Osteoblast (primary cell): ENCODE data around the gene SULT2B1. TPM values are rescaled to one million over a fixed set of nuclear protein-coding genes. Genes with fewer than 3 reads are reported as not detected.
A peak's percentile ranks its signal among the peaks of the same experiment; 100 is the strongest.

Experiments
- DNase-seq: peaks from one replicate; pipeline ENCODE4 v3.0.0; 2011; ENCODE audit warnings: low spot score, mixed read lengths; ENCODE audit not compliant: insufficient read length; ENCODE audit errors: missing footprints
- H2AFZ ChIP-seq: 2 replicates; pipeline ENCODE4 v1.6.0; 2011; ENCODE audit warnings: mild to moderate bottlenecking, low read length
- H3K27ac ChIP-seq: 2 replicates; pipeline ENCODE4 v1.5.1; 2011; ENCODE audit warnings: mild to moderate bottlenecking, low read depth, low read length, moderate library complexity
- H3K27me3 ChIP-seq: 2 replicates; pipeline ENCODE4 v1.6.0; 2012; ENCODE audit warnings: mild to moderate bottlenecking, control low read depth, inconsistent platforms, low read length, moderate library complexity; ENCODE audit not compliant: insufficient read depth
- H3K36me3 ChIP-seq: 2 replicates; pipeline ENCODE4 v1.5.1; 2011; ENCODE audit warnings: mild to moderate bottlenecking, low read length, control low read depth, moderate library complexity; ENCODE audit not compliant: insufficient read depth
- H3K4me1 ChIP-seq: 2 replicates; pipeline ENCODE4 v1.5.1; 2011; ENCODE audit warnings: mild to moderate bottlenecking, low read length, control low read depth, moderate library complexity; ENCODE audit not compliant: insufficient read depth
- H3K4me2 ChIP-seq: 2 replicates; pipeline ENCODE4 v1.6.0; 2011; ENCODE audit warnings: mild to moderate bottlenecking, low read length; ENCODE audit not compliant: insufficient read depth
- H3K4me3 ChIP-seq: fragments of 200-600 bp; sonication (generic); 3 replicates; pipeline ENCODE4 v1.5.1; 2012; ENCODE audit warnings: mild to moderate bottlenecking, low read length, inconsistent platforms; ENCODE audit not compliant: insufficient read depth
- H3K79me2 ChIP-seq: 2 replicates; pipeline ENCODE4 v1.6.0; 2012; ENCODE audit warnings: mild to moderate bottlenecking, low read length, control low read depth, inconsistent platforms; ENCODE audit not compliant: insufficient read depth
- H3K9me3 ChIP-seq: 2 replicates; pipeline ENCODE4 v1.5.1; 2011; ENCODE audit warnings: low read depth, low read length, control low read depth
- H4K20me1 ChIP-seq: 2 replicates; pipeline ENCODE4 v1.6.0; 2012; ENCODE audit warnings: mild to moderate bottlenecking, low read length, control low read depth; ENCODE audit not compliant: insufficient read depth
- total RNA-seq: library from RNA; depleted of rRNA; stranded (reverse); fragments of >200 nt; gene quantifications from 2 replicates; pipeline ENCODE4 v1.2.3, GENCODE V29; 2012
- TF ChIP-seq, protein P1 (sequence below): IDR thresholded peaks from 2 replicates; pipeline ENCODE4 v1.5.1; 2011; ENCODE audit warnings: mild to moderate bottlenecking, low read depth, low read length, moderate library complexity; ENCODE audit errors: extremely low read depth

Gene SULT2B1
- total RNA-seq, 1 donor: under 0.01 TPM

GRCh38 chr19:48568345-48568886, 16.4 kb downstream of the SULT2B1 start:
- Histone ChIP-seq H4K20me1 (no peaks in the 10 kb centered on the region), H3K36me3 (no peaks in the 10 kb centered on the region), H3K27me3 (no peaks in the 10 kb centered on the region), H3K27ac (peak overlapping the region; percentile 1), H3K79me2 (no peaks in the 10 kb centered on the region), H3K4me3 (peak overlapping the region; percentile 33), H3K9me3 (no peaks in the 10 kb centered on the region), H2AFZ (peak overlapping the region; percentile 65), H3K4me1 (peaks cover 12% of the 10 kb centered on the region), H3K4me2 (peak overlapping the region; percentile 59)
- TF ChIP-seq, protein P1, sequence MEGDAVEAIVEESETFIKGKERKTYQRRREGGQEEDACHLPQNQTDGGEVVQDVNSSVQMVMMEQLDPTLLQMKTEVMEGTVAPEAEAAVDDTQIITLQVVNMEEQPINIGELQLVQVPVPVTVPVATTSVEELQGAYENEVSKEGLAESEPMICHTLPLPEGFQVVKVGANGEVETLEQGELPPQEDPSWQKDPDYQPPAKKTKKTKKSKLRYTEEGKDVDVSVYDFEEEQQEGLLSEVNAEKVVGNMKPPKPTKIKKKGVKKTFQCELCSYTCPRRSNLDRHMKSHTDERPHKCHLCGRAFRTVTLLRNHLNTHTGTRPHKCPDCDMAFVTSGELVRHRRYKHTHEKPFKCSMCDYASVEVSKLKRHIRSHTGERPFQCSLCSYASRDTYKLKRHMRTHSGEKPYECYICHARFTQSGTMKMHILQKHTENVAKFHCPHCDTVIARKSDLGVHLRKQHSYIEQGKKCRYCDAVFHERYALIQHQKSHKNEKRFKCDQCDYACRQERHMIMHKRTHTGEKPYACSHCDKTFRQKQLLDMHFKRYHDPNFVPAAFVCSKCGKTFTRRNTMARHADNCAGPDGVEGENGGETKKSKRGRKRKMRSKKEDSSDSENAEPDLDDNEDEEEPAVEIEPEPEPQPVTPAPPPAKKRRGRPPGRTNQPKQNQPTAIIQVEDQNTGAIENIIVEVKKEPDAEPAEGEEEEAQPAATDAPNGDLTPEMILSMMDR: no peak
- DNase-seq: peak; percentile 97

DNA sequence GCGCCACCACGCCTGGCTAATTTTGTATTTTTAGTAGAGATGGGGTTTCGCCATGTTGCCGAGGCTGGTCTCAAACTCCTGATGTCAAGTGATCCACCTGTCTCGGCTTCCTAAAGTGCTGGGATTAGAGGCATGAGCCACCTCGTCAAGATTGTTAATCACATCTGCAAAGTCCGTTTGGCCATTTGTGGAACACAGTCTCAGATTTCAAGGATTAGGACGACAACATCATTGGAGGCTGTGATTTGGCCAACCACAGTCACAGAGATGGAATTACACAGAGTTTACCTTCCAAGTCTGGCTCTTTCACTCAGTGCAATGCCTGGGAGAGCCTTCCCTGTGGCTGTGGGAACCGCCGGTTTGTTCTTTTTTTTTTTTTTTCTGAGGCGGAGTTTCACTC, 17.8 kb downstream of the SULT2B1 start:
- no peak overlapping the region for H3K4me3 ChIP-seq
- H3K36me3 ChIP-seq: no peaks in the 10 kb centered on the region
- H3K4me1 ChIP-seq: peaks cover 14% of the 10 kb centered on the region
- H3K4me2 ChIP-seq: no peak overlapping the region
- H3K27me3 ChIP-seq: no peaks in the 10 kb centered on the region
- DNase-seq: peak; percentile 19
- no peak overlapping the region for H3K27ac ChIP-seq
- no peaks in the 10 kb centered on the region for H3K9me3 ChIP-seq
- H3K79me2 ChIP-seq: no peaks in the 10 kb centered on the region
- H4K20me1 ChIP-seq: no peaks in the 10 kb centered on the region
- no peak overlapping the region for H2AFZ ChIP-seq
- TF ChIP-seq, protein P1: no peak

DNA sequence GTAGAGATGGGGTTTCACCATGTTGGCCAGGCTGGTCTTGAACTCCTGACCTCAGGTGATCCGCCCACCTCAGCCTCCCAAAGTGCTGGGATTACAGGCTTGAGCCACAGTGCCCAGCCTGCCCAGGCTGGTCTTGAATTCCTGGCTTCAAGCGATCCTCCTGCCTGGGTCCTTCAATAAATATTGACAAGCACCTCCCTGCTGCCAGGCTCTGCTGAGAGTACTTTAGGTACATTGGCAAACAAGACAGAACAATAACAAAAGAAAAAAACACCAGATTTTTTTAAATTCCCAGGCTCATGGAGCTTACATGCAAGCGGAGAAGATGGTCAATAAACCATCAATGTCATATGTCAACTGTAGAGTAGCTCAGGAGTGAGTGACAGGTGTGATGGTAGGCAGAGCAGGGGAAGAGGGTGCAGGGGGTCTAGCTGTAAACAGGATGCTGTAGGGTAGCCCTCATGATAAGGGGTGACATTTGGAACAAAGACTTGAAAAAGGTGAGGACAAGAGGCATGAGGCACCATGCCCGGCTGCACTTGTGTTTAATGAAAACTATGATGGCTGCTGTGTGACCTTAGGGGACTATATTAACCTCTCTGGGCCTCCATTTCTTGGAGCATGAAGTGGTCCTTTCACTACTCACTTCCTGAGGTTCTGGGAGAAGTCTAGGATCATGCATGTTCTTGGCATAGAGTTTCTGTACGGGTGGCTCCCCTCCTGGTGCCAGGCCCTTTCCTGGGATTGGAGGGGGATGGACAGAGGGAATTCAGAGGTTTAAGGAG, 19.6 kb downstream of the SULT2B1 start:
- H2AFZ ChIP-seq: no peak overlapping the region
- no peaks in the 10 kb centered on the region for H3K79me2 ChIP-seq
- no peak overlapping the region for H3K27ac ChIP-seq
- TF ChIP-seq, protein P1: no peak
- no peak overlapping the region for H3K4me2 ChIP-seq
- peaks cover 14% of the 10 kb centered on the region for H3K4me1 ChIP-seq
- no peaks in the 10 kb centered on the region for H4K20me1 ChIP-seq
- no peak for DNase-seq
- H3K4me3 ChIP-seq: no peak overlapping the region
- H3K9me3 ChIP-seq: no peaks in the 10 kb centered on the region
- H3K36me3 ChIP-seq: no peaks in the 10 kb centered on the region
- no peaks in the 10 kb centered on the region for H3K27me3 ChIP-seq

DNA sequence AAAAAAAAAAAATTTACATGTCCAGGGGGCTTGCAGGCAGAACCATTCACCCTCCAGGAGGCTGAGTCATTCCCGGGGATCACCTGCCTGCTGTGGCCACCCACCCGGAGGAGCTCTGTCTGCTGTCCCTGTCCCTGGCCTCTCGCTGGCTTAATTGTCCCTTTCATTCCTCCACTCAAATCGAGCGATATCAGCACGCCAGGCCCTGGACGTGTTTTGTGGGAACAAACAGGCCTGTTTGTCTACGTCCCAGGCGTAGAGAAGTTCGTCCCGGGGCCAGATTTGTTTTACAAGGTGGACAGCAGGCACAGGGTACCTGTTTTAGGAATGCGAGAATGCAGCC, 21.2 kb downstream of the SULT2B1 start:
- TF ChIP-seq, protein P1: no peak
- no peaks in the 10 kb centered on the region for H3K27me3 ChIP-seq
- no peak overlapping the region for H3K27ac ChIP-seq
- no peaks in the 10 kb centered on the region for H4K20me1 ChIP-seq
- H2AFZ ChIP-seq: no peak overlapping the region
- H3K9me3 ChIP-seq: no peaks in the 10 kb centered on the region
- peaks cover 9% of the 10 kb centered on the region for H3K4me1 ChIP-seq
- H3K36me3 ChIP-seq: no peaks in the 10 kb centered on the region
- DNase-seq: no peak
- no peaks in the 10 kb centered on the region for H3K79me2 ChIP-seq
- no peak overlapping the region for H3K4me3 ChIP-seq
- no peak overlapping the region for H3K4me2 ChIP-seq
